ENCODE data around the gene GRIK4.
"Not testable (repeated sequence)": the region's sequence is repeated elsewhere in the genome, so short reads cannot be mapped to it uniquely, and the experiment has no call there.

GRIK4 gene

GRCh38 chr11:120608760-120609211 is 97.2 kb downstream of the GRIK4 start:
- no peak for DNase-seq (ENCODE audit: low read depth in 2 of 2)

GRCh38 chr11:120610111-120610510 is 98.6 kb downstream of the GRIK4 start:
- DNase-seq (ENCODE audit: low read depth in 2 of 2): no peak

GRCh38 chr11:120611581-120611980 is 100.0 kb downstream of the GRIK4 start:
- DNase-seq (ENCODE audit: low read depth in 2 of 2): no peak

- DNase-seq (ENCODE audit: low read depth in 2 of 2): no peak
These were observed 101.1 kb downstream of the GRIK4 start for GRCh38 chr11:120612513-120613263.

GRCh38 chr11:120613264-120614226 is 102.0 kb downstream of the GRIK4 start:
- DNase-seq (ENCODE audit: low read depth in 2 of 2): no peak

- DNase-seq (ENCODE audit: low read depth in 2 of 2): no peak
These were observed 103.8 kb downstream of the GRIK4 start for GRCh38 chr11:120615391-120615790.

- no peak for DNase-seq (ENCODE audit: low read depth in 2 of 2)
These were observed 106.9 kb downstream of the GRIK4 start for GRCh38 chr11:120618399-120618798.

GRCh38 chr11:120622189-120622875 is 110.8 kb downstream of the GRIK4 start:
- DNase-seq (ENCODE audit: low read depth in 2 of 2): no peak

- DNase-seq (ENCODE audit: low read depth in 2 of 2): not testable (repeated sequence)
These were observed 113.4 kb downstream of the GRIK4 start for GRCh38 chr11:120624992-120625391.

GRCh38 chr11:120625565-120625964 is 114.0 kb downstream of the GRIK4 start:
- no peak for DNase-seq (ENCODE audit: low read depth in 2 of 2)

- no peak for DNase-seq (ENCODE audit: low read depth in 2 of 2)
These were observed 115.2 kb downstream of the GRIK4 start for GRCh38 chr11:120626791-120627190.

- no peak for DNase-seq (ENCODE audit: low read depth in 2 of 2)
These were observed 116.0 kb downstream of the GRIK4 start for GRCh38 chr11:120627327-120628163.

- no peak for DNase-seq (ENCODE audit: low read depth in 2 of 2)
These were observed 118.0 kb downstream of the GRIK4 start for GRCh38 chr11:120629407-120630080.

- DNase-seq (ENCODE audit: low read depth in 2 of 2): no peak
These were observed 118.6 kb downstream of the GRIK4 start for GRCh38 chr11:120630122-120630521.

- DNase-seq (ENCODE audit: low read depth in 2 of 2): no peak
These were observed 121.0 kb downstream of the GRIK4 start for GRCh38 chr11:120632579-120632978.

- DNase-seq (ENCODE audit: low read depth in 2 of 2): no peak
These were observed 122.3 kb downstream of the GRIK4 start for GRCh38 chr11:120633616-120634393.

- no peak for DNase-seq (ENCODE audit: low read depth in 2 of 2)
These were observed 123.2 kb downstream of the GRIK4 start for GRCh38 chr11:120634706-120635105.

GRCh38 chr11:120635136-120635810 is 123.7 kb downstream of the GRIK4 start:
- no peak for DNase-seq (ENCODE audit: low read depth in 2 of 2)

GRCh38 chr11:120637131-120637530 is 125.6 kb downstream of the GRIK4 start:
- no peak for DNase-seq (ENCODE audit: low read depth in 2 of 2)

Data from stimulated activated CD8-positive, alpha-beta memory T cell treated with anti-CD3 and anti-CD28 coated beads, Interleukin-2, amount 100 ng/mL, for 48 hours (primary cell).